ENCODE data around the gene KLRC4. TPM values are rescaled to one million over a fixed set of nuclear protein-coding genes. Genes with fewer than 3 reads are reported as not detected.
"Not testable (repeated sequence)": the region's sequence is repeated elsewhere in the genome, so short reads cannot be mapped to it uniquely, and the experiment has no call there.

KLRC4 gene
- total and polyA plus RNA-seq, 2 experiments from 2014 or later, result not detected

DNA sequence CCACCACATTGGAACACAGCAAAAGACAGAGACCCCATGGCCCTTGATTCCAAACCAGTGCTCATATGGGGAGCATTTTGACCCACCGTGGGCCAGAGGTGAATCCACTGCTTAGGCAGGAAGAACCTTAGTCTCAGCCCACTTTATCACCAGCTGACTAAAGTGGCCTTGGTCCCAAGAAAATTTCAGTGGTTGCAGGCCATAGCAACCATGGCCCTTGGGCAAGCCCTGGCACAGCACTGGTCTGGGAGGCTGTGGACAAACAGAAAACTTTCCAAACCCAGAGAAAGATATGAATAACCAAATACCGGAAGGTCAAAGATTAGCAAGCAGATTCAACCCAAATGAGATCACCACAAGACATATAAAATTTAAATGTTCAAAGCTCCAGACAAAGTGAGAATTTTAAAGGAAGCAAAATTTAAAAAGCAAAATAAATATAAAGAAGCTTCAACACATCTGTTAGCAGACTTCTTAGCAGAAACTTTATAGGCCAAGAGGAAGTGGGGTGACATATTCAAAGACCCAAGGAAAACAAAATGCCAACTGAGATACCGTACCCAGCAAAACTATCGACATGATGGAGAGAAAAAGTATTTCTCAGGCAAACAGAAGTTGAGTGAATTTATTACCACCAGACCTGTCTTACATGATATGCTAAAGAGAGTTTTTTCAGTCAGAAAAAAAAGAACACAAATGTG lies 27.5 kb downstream of the KLRC4 start:
- no peaks in the 10 kb centered on the region for H3K27me3 Mint-ChIP-seq (ENCODE audit: insufficient read depth, low read depth, poor library complexity)
- H3K79me2 ChIP-seq (replicated peaks; ENCODE audit: insufficient read depth), result no peaks in the 10 kb centered on the region
- H3K4me3 ChIP-seq, result no peak overlapping the region
- no peaks in the 10 kb centered on the region for H3K27me3 ChIP-seq (ENCODE audit: insufficient read depth)
- H3K36me3 ChIP-seq (ENCODE audit: insufficient read depth), result no peaks in the 10 kb centered on the region
- peak overlapping the region; percentile 48; the same call in 1 of the 2 replicates for H2AFZ ChIP-seq
- H3K9me2 ChIP-seq (ENCODE audit: insufficient read depth), result peaks cover 3% of the 10 kb centered on the region
- TF ChIP-seq NANOG (IDR thresholded peaks at IDR 0.05; ENCODE audit: borderline replicate concordance) (no peak), EZH2 (IDR thresholded peaks at IDR 0.05; ENCODE audit: low read depth, unreplicated experiment) (no peak)
- H3K27ac Mint-ChIP-seq, result no peak overlapping the region
- H3K36me3 Mint-ChIP-seq (ENCODE audit: low read depth), result peaks cover 3% of the 10 kb centered on the region; the same call in 1 of the 3 replicates
- H3K4me1 Mint-ChIP-seq, result no peaks in the 10 kb centered on the region
- no peak overlapping the region for H3K4me3 Mint-ChIP-seq
- ATAC-seq (no peak), DNase-seq (ENCODE audit: low spot score) (no peak)
- no peaks in the 10 kb centered on the region for H3K4me1 ChIP-seq (ENCODE audit: insufficient read depth)
- H3K27ac ChIP-seq (ENCODE audit: low read depth), result no peak overlapping the region
- no peaks in the 10 kb centered on the region for H3F3A ChIP-seq (replicated peaks; ENCODE audit: low read depth)
- no peak overlapping the region for H3K4me2 ChIP-seq
- H3K9me3 Mint-ChIP-seq, result peaks cover 9% of the 10 kb centered on the region; the same call in 2 of the 3 replicates
- no peaks in the 10 kb centered on the region for H4K20me1 ChIP-seq (replicated peaks; ENCODE audit: insufficient read depth)

DNA sequence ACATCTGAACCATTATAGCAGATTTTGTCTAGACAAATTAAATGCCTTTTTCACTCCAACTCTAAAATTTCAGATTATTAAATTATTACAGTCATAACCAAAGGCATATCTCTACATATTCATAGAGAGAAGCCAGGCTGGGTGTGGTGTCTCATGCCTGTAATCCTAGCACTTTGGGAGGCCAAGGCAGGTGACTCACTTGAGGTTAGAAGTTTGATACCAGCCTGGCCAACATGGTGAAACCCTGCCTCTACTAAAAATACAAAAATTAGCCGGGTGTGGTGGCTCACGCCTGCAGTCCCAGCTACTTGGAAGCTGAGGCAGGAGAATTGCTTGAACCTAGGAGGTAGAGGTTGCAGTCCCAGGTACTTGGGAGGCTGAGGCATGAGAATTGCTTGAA lies 30.8 kb downstream of the KLRC4 start:
- H4K20me1 ChIP-seq (replicated peaks; ENCODE audit: insufficient read depth); H3K9me2 ChIP-seq (ENCODE audit: insufficient read depth); H3K27ac Mint-ChIP-seq; DNase-seq (ENCODE audit: low spot score); H3K27ac ChIP-seq (ENCODE audit: low read depth); H3F3A ChIP-seq (replicated peaks; ENCODE audit: low read depth); ATAC-seq; H3K36me3 Mint-ChIP-seq (ENCODE audit: low read depth); H3K4me3 ChIP-seq; H3K4me1 ChIP-seq (ENCODE audit: insufficient read depth); H3K4me2 ChIP-seq; H3K27me3 ChIP-seq (ENCODE audit: insufficient read depth); H2AFZ ChIP-seq; H3K4me3 Mint-ChIP-seq; H3K4me1 Mint-ChIP-seq; H3K79me2 ChIP-seq (replicated peaks; ENCODE audit: insufficient read depth); H3K27me3 Mint-ChIP-seq (ENCODE audit: insufficient read depth, low read depth, poor library complexity); H3K9me3 Mint-ChIP-seq; H3K36me3 ChIP-seq (ENCODE audit: insufficient read depth): not testable (repeated sequence)

DNA sequence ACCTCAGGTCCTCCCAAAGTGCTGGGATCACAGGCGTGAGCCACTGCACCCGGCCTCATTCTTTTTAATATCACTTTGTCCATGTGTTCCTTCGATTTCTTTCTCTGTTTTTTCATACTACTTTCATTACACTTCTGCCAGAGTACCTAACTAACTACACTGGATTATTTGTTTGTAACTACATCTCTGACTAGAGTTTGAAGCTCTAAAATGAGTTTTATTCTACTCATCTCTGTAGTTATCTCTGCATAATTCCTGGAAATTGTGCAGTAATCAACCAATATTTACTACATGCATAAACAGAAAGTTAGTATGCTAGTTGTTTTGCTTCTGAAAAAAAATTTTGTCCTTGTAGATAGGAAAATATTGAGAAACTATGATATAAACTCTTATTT lies 34.9 kb downstream of the KLRC4 start:
- no peak for DNase-seq (ENCODE audit: low spot score)
- Histone ChIP-seq H3K4me2 (no peak overlapping the region), H2AFZ (0 out of 2 replicates have a peak overlapping the region, but pooled peaks have one; percentile 54), H3K27me3 (ENCODE audit: insufficient read depth) (no peaks in the 10 kb centered on the region), H4K20me1 (replicated peaks; ENCODE audit: insufficient read depth) (no peaks in the 10 kb centered on the region), H3K27ac (ENCODE audit: low read depth) (no peak overlapping the region), H3K79me2 (replicated peaks; ENCODE audit: insufficient read depth) (no peaks in the 10 kb centered on the region), H3K9me2 (ENCODE audit: insufficient read depth) (no peaks in the 10 kb centered on the region), H3F3A (replicated peaks; ENCODE audit: low read depth) (no peaks in the 10 kb centered on the region), H3K36me3 (ENCODE audit: insufficient read depth) (no peaks in the 10 kb centered on the region), H3K4me1 (ENCODE audit: insufficient read depth) (peaks cover 24% of the 10 kb centered on the region), H3K4me3 (no peak overlapping the region)
- peaks cover 35% of the 10 kb centered on the region for H3K4me1 Mint-ChIP-seq
- no peak overlapping the region for H3K27ac Mint-ChIP-seq
- H3K4me3 Mint-ChIP-seq, result no peak overlapping the region
- no peaks in the 10 kb centered on the region for H3K9me3 Mint-ChIP-seq
- H3K36me3 Mint-ChIP-seq (ENCODE audit: low read depth), result no peaks in the 10 kb centered on the region
- peaks cover 2% of the 10 kb centered on the region for H3K27me3 Mint-ChIP-seq (ENCODE audit: insufficient read depth, low read depth, poor library complexity)
- ATAC-seq, result no peak
- TF ChIP-seq, protein P1, sequence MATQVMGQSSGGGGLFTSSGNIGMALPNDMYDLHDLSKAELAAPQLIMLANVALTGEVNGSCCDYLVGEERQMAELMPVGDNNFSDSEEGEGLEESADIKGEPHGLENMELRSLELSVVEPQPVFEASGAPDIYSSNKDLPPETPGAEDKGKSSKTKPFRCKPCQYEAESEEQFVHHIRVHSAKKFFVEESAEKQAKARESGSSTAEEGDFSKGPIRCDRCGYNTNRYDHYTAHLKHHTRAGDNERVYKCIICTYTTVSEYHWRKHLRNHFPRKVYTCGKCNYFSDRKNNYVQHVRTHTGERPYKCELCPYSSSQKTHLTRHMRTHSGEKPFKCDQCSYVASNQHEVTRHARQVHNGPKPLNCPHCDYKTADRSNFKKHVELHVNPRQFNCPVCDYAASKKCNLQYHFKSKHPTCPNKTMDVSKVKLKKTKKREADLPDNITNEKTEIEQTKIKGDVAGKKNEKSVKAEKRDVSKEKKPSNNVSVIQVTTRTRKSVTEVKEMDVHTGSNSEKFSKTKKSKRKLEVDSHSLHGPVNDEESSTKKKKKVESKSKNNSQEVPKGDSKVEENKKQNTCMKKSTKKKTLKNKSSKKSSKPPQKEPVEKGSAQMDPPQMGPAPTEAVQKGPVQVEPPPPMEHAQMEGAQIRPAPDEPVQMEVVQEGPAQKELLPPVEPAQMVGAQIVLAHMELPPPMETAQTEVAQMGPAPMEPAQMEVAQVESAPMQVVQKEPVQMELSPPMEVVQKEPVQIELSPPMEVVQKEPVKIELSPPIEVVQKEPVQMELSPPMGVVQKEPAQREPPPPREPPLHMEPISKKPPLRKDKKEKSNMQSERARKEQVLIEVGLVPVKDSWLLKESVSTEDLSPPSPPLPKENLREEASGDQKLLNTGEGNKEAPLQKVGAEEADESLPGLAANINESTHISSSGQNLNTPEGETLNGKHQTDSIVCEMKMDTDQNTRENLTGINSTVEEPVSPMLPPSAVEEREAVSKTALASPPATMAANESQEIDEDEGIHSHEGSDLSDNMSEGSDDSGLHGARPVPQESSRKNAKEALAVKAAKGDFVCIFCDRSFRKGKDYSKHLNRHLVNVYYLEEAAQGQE (IDR thresholded peaks at IDR 0.05; ENCODE audit: unreplicated experiment), result no peak
- no peak for TF ChIP-seq EZH2phosphoT487 (IDR thresholded peaks at IDR 0.05; ENCODE audit: unreplicated experiment)
- no peak for TF ChIP-seq JUNB (IDR thresholded peaks at IDR 0.05; ENCODE audit: unreplicated experiment)
- no peak for TF ChIP-seq ZNF114 (CRISPR knock-in tag; IDR thresholded peaks at IDR 0.05)
- TF ChIP-seq, protein P2, sequence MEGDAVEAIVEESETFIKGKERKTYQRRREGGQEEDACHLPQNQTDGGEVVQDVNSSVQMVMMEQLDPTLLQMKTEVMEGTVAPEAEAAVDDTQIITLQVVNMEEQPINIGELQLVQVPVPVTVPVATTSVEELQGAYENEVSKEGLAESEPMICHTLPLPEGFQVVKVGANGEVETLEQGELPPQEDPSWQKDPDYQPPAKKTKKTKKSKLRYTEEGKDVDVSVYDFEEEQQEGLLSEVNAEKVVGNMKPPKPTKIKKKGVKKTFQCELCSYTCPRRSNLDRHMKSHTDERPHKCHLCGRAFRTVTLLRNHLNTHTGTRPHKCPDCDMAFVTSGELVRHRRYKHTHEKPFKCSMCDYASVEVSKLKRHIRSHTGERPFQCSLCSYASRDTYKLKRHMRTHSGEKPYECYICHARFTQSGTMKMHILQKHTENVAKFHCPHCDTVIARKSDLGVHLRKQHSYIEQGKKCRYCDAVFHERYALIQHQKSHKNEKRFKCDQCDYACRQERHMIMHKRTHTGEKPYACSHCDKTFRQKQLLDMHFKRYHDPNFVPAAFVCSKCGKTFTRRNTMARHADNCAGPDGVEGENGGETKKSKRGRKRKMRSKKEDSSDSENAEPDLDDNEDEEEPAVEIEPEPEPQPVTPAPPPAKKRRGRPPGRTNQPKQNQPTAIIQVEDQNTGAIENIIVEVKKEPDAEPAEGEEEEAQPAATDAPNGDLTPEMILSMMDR (conservative IDR thresholded peaks at IDR 0.05; ENCODE audit: low read depth in 2 of 2), result no peak

Data from GM23338 (cell line).